Stimulated activated CD4-positive, alpha-beta T cell treated with anti-CD3 and anti-CD28 coated beads, Interleukin-1b, Interleukin-23, amount 100 ng/mL, for 24 hours (primary cell): ENCODE data around the gene ERCC6L.

Experiments
- DNase-seq, 4 experiments: peaks; one replicate each; pipeline ENCODE4 v3.0.0-alpha.2; 2020; ENCODE audit warnings: low read depth in 4 of 4, low spot score in 1 of 4

ERCC6L gene

GRCh38 chrX:72238721-72239475 is at the start of gene ERCC6L:
TSS of gene ERCC6L (minus strand) at chrX:72239027. CDS start at chrX:72238911, 116 bp downstream.
- DNase-seq: peak; percentile 54 to 78 (median 64)

GRCh38 chrX:72282302-72282701 is 43.5 kb upstream of the ERCC6L start:
- no peak for DNase-seq

GRCh38 chrX:72280321-72280845 is 41.6 kb upstream of the ERCC6L start:
- no peak for DNase-seq

GRCh38 chrX:72276478-72276953 is 37.7 kb upstream of the ERCC6L start:
- DNase-seq: no peak

- no peak for DNase-seq
Measured at GRCh38 chrX:72274526-72274925, 35.7 kb upstream of the ERCC6L start.

- DNase-seq: no peak
Measured at GRCh38 chrX:72273718-72274117, 34.9 kb upstream of the ERCC6L start.

- no peak for DNase-seq
Measured at GRCh38 chrX:72272868-72273267, 34.0 kb upstream of the ERCC6L start.

- DNase-seq: no peak
Measured at GRCh38 chrX:72271812-72272211, 33.0 kb upstream of the ERCC6L start.

- DNase-seq: no peak
Measured at GRCh38 chrX:72271091-72271788, 32.4 kb upstream of the ERCC6L start.

GRCh38 chrX:72270316-72270866 is 31.6 kb upstream of the ERCC6L start:
- no peak for DNase-seq

GRCh38 chrX:72269671-72270251 is 30.9 kb upstream of the ERCC6L start:
- peak in 1 of 4 experiments; percentile 26 for DNase-seq

- no peak for DNase-seq
Measured at GRCh38 chrX:72268597-72269365, 30.0 kb upstream of the ERCC6L start.

GRCh38 chrX:72265263-72265662 is 26.4 kb upstream of the ERCC6L start:
- no peak for DNase-seq

GRCh38 chrX:72262077-72262476 is 23.2 kb upstream of the ERCC6L start:
- DNase-seq: no peak

- DNase-seq: no peak
Measured at GRCh38 chrX:72260448-72260847, 21.6 kb upstream of the ERCC6L start.

GRCh38 chrX:72258174-72258573 is 19.3 kb upstream of the ERCC6L start:
- DNase-seq: no peak

- DNase-seq: no peak
Measured at GRCh38 chrX:72255864-72256263, 17.0 kb upstream of the ERCC6L start.

GRCh38 chrX:72255445-72255844 is 16.6 kb upstream of the ERCC6L start:
- DNase-seq: no peak

- no peak for DNase-seq
Measured at GRCh38 chrX:72254816-72255215, 16.0 kb upstream of the ERCC6L start.

GRCh38 chrX:72253686-72254085 is 14.9 kb upstream of the ERCC6L start:
- DNase-seq: no peak
